GM23338 (cell line): Measurements from ENCODE around the gene GTSF1L. TPM values are rescaled to one million over a fixed set of nuclear protein-coding genes. Genes with fewer than 3 reads are reported as not detected.

Experiments used
- ATAC-seq: fragments of 200-7000 bp; cut with Tn5 transposase; 3 replicates; pipeline ENCODE4 v1.9.1; 2020
- DNase-seq: peaks from one replicate; pipeline ENCODE4 v3.0.0-alpha.2; 2015; ENCODE audit warnings: low spot score
- H2AFZ ChIP-seq: fragments of 200-600 bp; sonication (generic); 2 replicates; pipeline ENCODE4 v1.8.0; 2016; ENCODE audit warnings: antibody characterized with exemption, mild to moderate bottlenecking, moderate library complexity
- H3F3A ChIP-seq: fragments of 200-600 bp; sonication (generic); replicated peaks from 2 replicates; pipeline ENCODE4 v1.8.0; 2017; ENCODE audit warnings: antibody characterized with exemption, mixed run types, low read depth
- H3K27ac ChIP-seq: fragments of 200-600 bp; sonication (generic); 2 replicates; pipeline ENCODE4 v1.6.1; 2016; ENCODE audit warnings: low read depth
- H3K27me3 ChIP-seq: fragments of 200-600 bp; sonication (generic); 2 replicates; pipeline ENCODE4 v1.8.0; 2016; ENCODE audit warnings: mild to moderate bottlenecking, mixed run types, moderate library complexity; ENCODE audit not compliant: insufficient read depth
- H3K36me3 ChIP-seq: fragments of 200-600 bp; sonication (generic); 2 replicates; pipeline ENCODE4 v1.8.0; 2016; ENCODE audit warnings: mild to moderate bottlenecking; ENCODE audit not compliant: insufficient read depth
- H3K4me1 ChIP-seq: fragments of 200-600 bp; sonication (generic); 2 replicates; pipeline ENCODE4 v1.8.0; 2016; ENCODE audit warnings: mild to moderate bottlenecking, moderate library complexity; ENCODE audit not compliant: insufficient read depth
- H3K4me2 ChIP-seq: fragments of 200-600 bp; sonication (generic); 2 replicates; pipeline ENCODE4 v1.7.1; 2017; ENCODE audit warnings: mixed run types
- H3K4me3 ChIP-seq: fragments of 200-600 bp; sonication (generic); 2 replicates; pipeline ENCODE4 v1.6.1; 2016; ENCODE audit warnings: mixed run types
- H3K79me2 ChIP-seq: fragments of 200-600 bp; sonication (generic); replicated peaks from 2 replicates; pipeline ENCODE4 v1.8.0; 2017; ENCODE audit warnings: mild to moderate bottlenecking; ENCODE audit not compliant: insufficient read depth
- H3K9me2 ChIP-seq: fragments of 200-600 bp; sonication (generic); 2 replicates; pipeline ENCODE4 v1.8.0; 2017; ENCODE audit not compliant: insufficient read depth
- H4K20me1 ChIP-seq: fragments of 200-600 bp; sonication (generic); replicated peaks from 2 replicates; pipeline ENCODE4 v1.8.0; 2017; ENCODE audit warnings: mild to moderate bottlenecking; ENCODE audit not compliant: insufficient read depth
- H3K27ac Mint-ChIP-seq: 2 replicates; pipeline ENCODE4 v1.8.0; 2020; ENCODE audit warnings: inconsistent platforms, mild to moderate bottlenecking, moderate library complexity, mixed read lengths
- H3K27me3 Mint-ChIP-seq: 3 replicates; pipeline ENCODE4 v1.8.0; 2022; ENCODE audit warnings: low read depth, mild to moderate bottlenecking, moderate library complexity, mixed read lengths, inconsistent platforms; ENCODE audit not compliant: insufficient read depth, poor library complexity
- H3K36me3 Mint-ChIP-seq: 3 replicates; pipeline ENCODE4 v1.8.0; 2021; ENCODE audit warnings: low read depth, mild to moderate bottlenecking, inconsistent platforms, moderate library complexity, mixed read lengths
- H3K4me1 Mint-ChIP-seq: 3 replicates; pipeline ENCODE4 v1.8.0; 2020; ENCODE audit warnings: mild to moderate bottlenecking, inconsistent platforms, mixed read lengths
- H3K4me3 Mint-ChIP-seq: 3 replicates; pipeline ENCODE4 v1.8.0; 2021; ENCODE audit warnings: moderate library complexity, mild to moderate bottlenecking, inconsistent platforms, mixed read lengths
- H3K9me3 Mint-ChIP-seq: 3 replicates; pipeline ENCODE4 v1.8.0; 2020; ENCODE audit warnings: moderate library complexity, mild to moderate bottlenecking, inconsistent platforms, mixed read lengths
- EZH2phosphoT487 ChIP-seq: fragments of 200-600 bp; sonication (generic); IDR thresholded peaks from one replicate; pipeline ENCODE4 v1.8.1; 2018; ENCODE audit warnings: antibody characterized with exemption; ENCODE audit not compliant: unreplicated experiment
- STAT1 ChIP-seq: IDR thresholded peaks from one replicate; pipeline ENCODE4 v1.6.1; 2016; ENCODE audit warnings: antibody characterized with exemption; ENCODE audit not compliant: unreplicated experiment
- ZNF331 ChIP-seq: fragments of 250-450 bp; sonication (Bioruptor Pico); IDR thresholded peaks from 2 replicates; pipeline ENCODE4 v1.5.0; 2020; ENCODE audit warnings: low read depth, mild to moderate bottlenecking, moderate library complexity
- polyA plus RNA-seq: library from polyadenylated mRNA; unstranded; fragments of >200 nt; fragmentation: Nextera tagmentation; extraction: Ambion mirVana; gene quantifications from 2 replicates; pipeline ENCODE4 v1.2.1, GENCODE V29; 2016
- total RNA-seq: library from RNA; depleted of rRNA; stranded (reverse); fragments of >200 nt; shearing (Covaris generic); gene quantifications from 2 replicates; pipeline ENCODE4 v1.2.3, GENCODE V29; 2014; rRNA removed
- TF ChIP-seq, protein P1 (sequence below): fragments of 250-450 bp; sonication (Bioruptor Pico); IDR thresholded peaks from 2 replicates; pipeline ENCODE4 v1.5.0; 2020; ENCODE audit warnings: mild to moderate bottlenecking, moderate library complexity

The GTSF1L gene
- total and polyA plus RNA-seq, 2 experiments from 2014 or later: not detected

GRCh38 chr20:43676368-43676767 lies 50.4 kb downstream of the GTSF1L start:
- H3K9me3 Mint-ChIP-seq: peaks cover 3% of the 10 kb centered on the region; the same call in 1 of the 3 replicates
- Histone ChIP-seq H3K36me3 (peaks cover 13% of the 10 kb centered on the region; the same call in 1 of the 2 replicates), H3K4me1 (no peaks in the 10 kb centered on the region), H3K27me3 (no peaks in the 10 kb centered on the region), H4K20me1 (peaks cover 14% of the 10 kb centered on the region), H3K4me3 (no peak overlapping the region), H3K79me2 (peaks cover 84% of the 10 kb centered on the region), H2AFZ (no peak overlapping the region), H3F3A (no peaks in the 10 kb centered on the region), H3K9me2 (no peaks in the 10 kb centered on the region), H3K4me2 (no peak overlapping the region), H3K27ac (no peak overlapping the region)
- H3K27ac Mint-ChIP-seq: no peak overlapping the region
- H3K4me1 Mint-ChIP-seq: peaks cover 8% of the 10 kb centered on the region; the same call in 2 of the 3 replicates
- no peak overlapping the region for H3K4me3 Mint-ChIP-seq
- DNase-seq (no peak), ATAC-seq (no peak)
- TF ChIP-seq STAT1: no peak
- TF ChIP-seq, protein P1, sequence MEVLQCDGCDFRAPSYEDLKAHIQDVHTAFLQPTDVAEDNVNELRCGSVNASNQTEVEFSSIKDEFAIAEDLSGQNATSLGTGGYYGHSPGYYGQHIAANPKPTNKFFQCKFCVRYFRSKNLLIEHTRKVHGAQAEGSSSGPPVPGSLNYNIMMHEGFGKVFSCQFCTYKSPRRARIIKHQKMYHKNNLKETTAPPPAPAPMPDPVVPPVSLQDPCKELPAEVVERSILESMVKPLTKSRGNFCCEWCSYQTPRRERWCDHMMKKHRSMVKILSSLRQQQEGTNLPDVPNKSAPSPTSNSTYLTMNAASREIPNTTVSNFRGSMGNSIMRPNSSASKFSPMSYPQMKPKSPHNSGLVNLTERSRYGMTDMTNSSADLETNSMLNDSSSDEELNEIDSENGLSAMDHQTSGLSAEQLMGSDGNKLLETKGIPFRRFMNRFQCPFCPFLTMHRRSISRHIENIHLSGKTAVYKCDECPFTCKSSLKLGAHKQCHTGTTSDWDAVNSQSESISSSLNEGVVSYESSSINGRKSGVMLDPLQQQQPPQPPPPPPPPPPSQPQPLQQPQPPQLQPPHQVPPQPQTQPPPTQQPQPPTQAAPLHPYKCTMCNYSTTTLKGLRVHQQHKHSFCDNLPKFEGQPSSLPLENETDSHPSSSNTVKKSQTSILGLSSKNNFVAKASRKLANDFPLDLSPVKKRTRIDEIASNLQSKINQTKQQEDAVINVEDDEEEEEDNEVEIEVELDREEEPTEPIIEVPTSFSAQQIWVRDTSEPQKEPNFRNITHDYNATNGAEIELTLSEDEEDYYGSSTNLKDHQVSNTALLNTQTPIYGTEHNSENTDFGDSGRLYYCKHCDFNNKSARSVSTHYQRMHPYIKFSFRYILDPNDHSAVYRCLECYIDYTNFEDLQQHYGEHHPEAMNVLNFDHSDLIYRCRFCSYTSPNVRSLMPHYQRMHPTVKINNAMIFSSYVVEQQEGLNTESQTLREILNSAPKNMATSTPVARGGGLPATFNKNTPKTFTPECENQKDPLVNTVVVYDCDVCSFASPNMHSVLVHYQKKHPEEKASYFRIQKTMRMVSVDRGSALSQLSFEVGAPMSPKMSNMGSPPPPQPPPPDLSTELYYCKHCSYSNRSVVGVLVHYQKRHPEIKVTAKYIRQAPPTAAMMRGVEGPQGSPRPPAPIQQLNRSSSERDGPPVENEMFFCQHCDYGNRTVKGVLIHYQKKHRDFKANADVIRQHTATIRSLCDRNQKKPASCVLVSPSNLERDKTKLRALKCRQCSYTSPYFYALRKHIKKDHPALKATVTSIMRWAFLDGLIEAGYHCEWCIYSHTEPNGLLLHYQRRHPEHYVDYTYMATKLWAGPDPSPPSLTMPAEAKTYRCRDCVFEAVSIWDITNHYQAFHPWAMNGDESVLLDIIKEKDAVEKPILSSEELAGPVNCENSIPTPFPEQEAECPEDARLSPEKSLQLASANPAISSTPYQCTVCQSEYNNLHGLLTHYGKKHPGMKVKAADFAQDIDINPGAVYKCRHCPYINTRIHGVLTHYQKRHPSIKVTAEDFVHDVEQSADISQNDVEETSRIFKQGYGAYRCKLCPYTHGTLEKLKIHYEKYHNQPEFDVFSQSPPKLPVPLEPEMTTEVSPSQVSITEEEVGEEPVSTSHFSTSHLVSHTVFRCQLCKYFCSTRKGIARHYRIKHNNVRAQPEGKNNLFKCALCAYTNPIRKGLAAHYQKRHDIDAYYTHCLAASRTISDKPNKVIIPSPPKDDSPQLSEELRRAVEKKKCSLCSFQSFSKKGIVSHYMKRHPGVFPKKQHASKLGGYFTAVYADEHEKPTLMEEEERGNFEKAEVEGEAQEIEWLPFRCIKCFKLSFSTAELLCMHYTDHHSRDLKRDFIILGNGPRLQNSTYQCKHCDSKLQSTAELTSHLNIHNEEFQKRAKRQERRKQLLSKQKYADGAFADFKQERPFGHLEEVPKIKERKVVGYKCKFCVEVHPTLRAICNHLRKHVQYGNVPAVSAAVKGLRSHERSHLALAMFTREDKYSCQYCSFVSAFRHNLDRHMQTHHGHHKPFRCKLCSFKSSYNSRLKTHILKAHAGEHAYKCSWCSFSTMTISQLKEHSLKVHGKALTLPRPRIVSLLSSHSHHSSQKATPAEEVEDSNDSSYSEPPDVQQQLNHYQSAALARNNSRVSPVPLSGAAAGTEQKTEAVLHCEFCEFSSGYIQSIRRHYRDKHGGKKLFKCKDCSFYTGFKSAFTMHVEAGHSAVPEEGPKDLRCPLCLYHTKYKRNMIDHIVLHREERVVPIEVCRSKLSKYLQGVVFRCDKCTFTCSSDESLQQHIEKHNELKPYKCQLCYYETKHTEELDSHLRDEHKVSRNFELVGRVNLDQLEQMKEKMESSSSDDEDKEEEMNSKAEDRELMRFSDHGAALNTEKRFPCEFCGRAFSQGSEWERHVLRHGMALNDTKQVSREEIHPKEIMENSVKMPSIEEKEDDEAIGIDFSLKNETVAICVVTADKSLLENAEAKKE (CRISPR knock-in tag): no peak
- no peak for TF ChIP-seq ZNF331
- TF ChIP-seq EZH2phosphoT487: no peak
- H3K27me3 Mint-ChIP-seq: peaks cover 6% of the 10 kb centered on the region
- peaks cover 68% of the 10 kb centered on the region for H3K36me3 Mint-ChIP-seq

Other genes with a start within 250 kb of the GTSF1L start
- gene L3MBTL1, start 219.3 kb downstream of the GTSF1L start, total RNA-seq: 17.4 and 33.6 TPM in 2 replicates
- gene L3MBTL1, start 219.3 kb downstream of the GTSF1L start, polyA plus RNA-seq: 6.1 and 6.5 TPM in 2 replicates
- gene SGK2, start 168.0 kb downstream of the GTSF1L start, total RNA-seq: 0.08 and 0.42 TPM in 2 replicates
- 0.12 TPM in 1 of 2 replicates, not detected in the other for gene SGK2, start 168.0 kb downstream of the GTSF1L start, polyA plus RNA-seq
- gene IFT52, start 136.1 kb downstream of the GTSF1L start, total RNA-seq: 26.8 and 30.4 TPM in 2 replicates
- 39.8 and 45.2 TPM in 2 replicates for gene IFT52, start 136.1 kb downstream of the GTSF1L start, polyA plus RNA-seq
- gene MYBL2, start 59.9 kb downstream of the GTSF1L start, total RNA-seq: 95.3 and 131 TPM in 2 replicates
- gene MYBL2, start 59.9 kb downstream of the GTSF1L start, polyA plus RNA-seq: 71.7 and 72.3 TPM in 2 replicates
- 0.54 and 1.5 TPM in 2 replicates for gene TOX2, start 187.8 kb upstream of the GTSF1L start, total RNA-seq
- 1.3 and 1.4 TPM in 2 replicates for gene TOX2, start 187.8 kb upstream of the GTSF1L start, polyA plus RNA-seq